Neural cell (in vitro differentiated cells): ENCODE results near the gene SPATA3. TPM values are rescaled to one million over a fixed set of nuclear protein-coding genes. Genes with fewer than 3 reads are reported as not detected.

ENCODE experiments used
- H2AFZ ChIP-seq: fragments of 200-600, 300-800 bp; sonication (generic), shearing (Covaris generic); 2 replicates; pipeline ENCODE4 v1.6.0; 2014; ENCODE audit warnings: low read depth, mild to moderate bottlenecking, antibody characterized with exemption, low read length, moderate library complexity
- H3F3A ChIP-seq: fragments of 200-600 bp; shearing (Covaris generic); 2 replicates; pipeline ENCODE4 v1.6.1; 2016; ENCODE audit warnings: mild to moderate bottlenecking, moderate library complexity, mixed read lengths, antibody characterized with exemption, low read length; ENCODE audit not compliant: insufficient read depth, poor library complexity, severe bottlenecking
- H3K27ac ChIP-seq: fragments of 200-600, 300-800 bp; sonication (generic), shearing (Covaris generic); 2 replicates; pipeline ENCODE4 v1.5.1; 2014; ENCODE audit warnings: mild to moderate bottlenecking, low read length, moderate library complexity
- H3K27me3 ChIP-seq: fragments of 300-800, 200-600 bp; sonication (generic), shearing (Covaris generic); 2 replicates; pipeline ENCODE4 v1.6.0; 2014; ENCODE audit warnings: mild to moderate bottlenecking, low read depth, low read length, moderate library complexity; ENCODE audit not compliant: insufficient read depth
- H3K36me3 ChIP-seq: fragments of 300-800, 200-600 bp; sonication (generic), shearing (Covaris generic); 2 replicates; pipeline ENCODE4 v1.5.1; 2014; ENCODE audit warnings: mild to moderate bottlenecking, antibody characterized with exemption, low read length, moderate library complexity; ENCODE audit not compliant: insufficient read depth
- H3K4me2 ChIP-seq: fragments of 300-800, 200-600 bp; sonication (generic), shearing (Covaris generic); 2 replicates; pipeline ENCODE4 v1.6.0; 2014; ENCODE audit warnings: mild to moderate bottlenecking, low read length
- H3K4me3 ChIP-seq: fragments of 300-800, 200-600 bp; sonication (generic), shearing (Covaris generic); 2 replicates; pipeline ENCODE4 v1.5.1; 2014; ENCODE audit warnings: mild to moderate bottlenecking, low read length, moderate library complexity
- H3K79me2 ChIP-seq: fragments of 200-600 bp; shearing (Covaris generic); replicated peaks from 2 replicates; pipeline ENCODE4 v1.6.0; 2014; ENCODE audit warnings: mild to moderate bottlenecking, low read length, moderate library complexity; ENCODE audit not compliant: insufficient read depth
- H3K9ac ChIP-seq: fragments of 300-800, 200-600 bp; sonication (generic), shearing (Covaris generic); 2 replicates; pipeline ENCODE4 v1.6.1; 2016; ENCODE audit warnings: mild to moderate bottlenecking, low read length, mixed read lengths
- H3K9me2 ChIP-seq: fragments of 200-600 bp; shearing (Covaris generic); 2 replicates; pipeline ENCODE4 v1.6.1; 2016; ENCODE audit warnings: mild to moderate bottlenecking, low read length, mixed read lengths; ENCODE audit not compliant: insufficient read depth
- H3K9me3 ChIP-seq: fragments of 200-600, 300-800 bp; sonication (generic), shearing (Covaris generic); 2 replicates; pipeline ENCODE4 v1.6.1; 2016; ENCODE audit warnings: mild to moderate bottlenecking, mixed run types, low read length, moderate library complexity, mixed read lengths
- H4K20me1 ChIP-seq: fragments of 200-600 bp; shearing (Covaris generic); 2 replicates; pipeline ENCODE4 v1.6.1; 2016; ENCODE audit warnings: mild to moderate bottlenecking, mixed run types; ENCODE audit not compliant: insufficient read depth
- CTCF ChIP-seq: fragments of 450-650 bp; IDR thresholded peaks from 2 replicates; pipeline ENCODE4 v1.5.1; 2014; ENCODE audit warnings: antibody characterized with exemption, mild to moderate bottlenecking, moderate library complexity; ENCODE audit not compliant: poor library complexity, severe bottlenecking
- EP300 ChIP-seq: fragments of 450-650 bp; conservative IDR thresholded peaks from 2 replicates; pipeline ENCODE4 v1.6.1; 2014; ENCODE audit warnings: antibody characterized with exemption, mild to moderate bottlenecking, moderate library complexity; ENCODE audit not compliant: poor library complexity, severe bottlenecking
- EZH2 ChIP-seq: fragments of 200-600, 300-800 bp; shearing (Covaris generic), sonication (generic); IDR thresholded peaks from 2 replicates; pipeline ENCODE4 v1.6.1; 2014; ENCODE audit warnings: antibody characterized with exemption, low read length, borderline replicate concordance, mild to moderate bottlenecking; ENCODE audit not compliant: insufficient read depth, poor library complexity, severe bottlenecking
- MXI1 ChIP-seq: fragments of 450-650 bp; conservative IDR thresholded peaks from 2 replicates; pipeline ENCODE4 v1.6.1; 2014; ENCODE audit warnings: antibody characterized with exemption, mild to moderate bottlenecking; ENCODE audit not compliant: poor library complexity, severe bottlenecking
- POLR2AphosphoS5 ChIP-seq: IDR thresholded peaks from 2 replicates; pipeline ENCODE4 v1.6.1; 2012
- RAD21 ChIP-seq: fragments of 450-650 bp; conservative IDR thresholded peaks from 2 replicates; pipeline ENCODE4 v1.6.1; 2014; ENCODE audit warnings: antibody characterized with exemption, mild to moderate bottlenecking, moderate library complexity
- REST ChIP-seq: IDR thresholded peaks from 2 replicates; pipeline ENCODE4 v1.6.1; 2012; ENCODE audit warnings: borderline replicate concordance
- SMC3 ChIP-seq: fragments of 450-650 bp; conservative IDR thresholded peaks from 2 replicates; pipeline ENCODE4 v1.6.1; 2014; ENCODE audit warnings: antibody characterized with exemption, mild to moderate bottlenecking, moderate library complexity; ENCODE audit not compliant: poor library complexity
- TAF1 ChIP-seq: IDR thresholded peaks from 2 replicates; pipeline ENCODE4 v1.6.1; 2012; ENCODE audit warnings: low read depth
- polyA plus RNA-seq: library from polyadenylated mRNA; depleted of rRNA; stranded (reverse); fragments of >200 nt; gene quantifications from 2 replicates; pipeline ENCODE4 v1.2.3, GENCODE V29; 2014

The SPATA3 gene
- polyA plus RNA-seq, 1 donor from 2014 or later, result not detected

- Histone ChIP-seq H3K4me2 (no peak overlapping the region), H4K20me1 (no peaks in the 10 kb centered on the region), H3K9me3 (no peaks in the 10 kb centered on the region), H3F3A (no peaks in the 10 kb centered on the region), H3K27me3 (peaks cover 22% of the 10 kb centered on the region), H3K36me3 (no peaks in the 10 kb centered on the region), H3K9me2 (no peaks in the 10 kb centered on the region), H2AFZ (no peak overlapping the region), H3K9ac (no peak overlapping the region), H3K27ac (no peak overlapping the region), H3K79me2 (no peaks in the 10 kb centered on the region), H3K4me3 (no peak overlapping the region)
- TF ChIP-seq POLR2AphosphoS5 (no peak), REST (no peak), RAD21 (no peak), SMC3 (no peak), EZH2 (no peak), MXI1 (no peak), TAF1 (no peak), CTCF (no peak), EP300 (no peak)
Observed at GRCh38 chr2:230958820-230959756, 36.8 kb upstream of the SPATA3 start.

DNA sequence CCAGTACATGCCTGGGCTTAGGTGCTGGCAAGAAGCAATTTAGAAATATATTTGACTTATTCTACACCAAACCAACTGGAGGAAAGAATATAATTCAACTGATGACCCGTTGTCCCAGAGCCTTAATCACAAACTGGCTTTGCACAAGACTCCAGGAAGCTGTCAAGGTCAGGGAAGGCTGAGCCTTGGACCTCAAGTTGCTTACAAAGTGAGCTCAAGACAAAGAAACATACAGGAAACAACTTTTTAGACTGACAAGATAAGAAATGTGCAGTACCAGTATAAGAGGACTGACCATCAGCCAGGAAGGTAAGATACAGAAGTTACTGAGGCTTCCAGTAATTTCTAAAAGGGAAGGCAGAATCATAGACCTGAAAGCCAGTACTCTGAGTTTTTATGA, 35.9 kb upstream of the SPATA3 start:
- H4K20me1 ChIP-seq, result no peaks in the 10 kb centered on the region
- H3K9me3 ChIP-seq, result no peaks in the 10 kb centered on the region

More for the DNA sequence above, 35.9 kb upstream of the SPATA3 start:
- Histone ChIP-seq H3K36me3 (no peaks in the 10 kb centered on the region), H3K9ac (no peak overlapping the region), H3K79me2 (no peaks in the 10 kb centered on the region), H2AFZ (no peak overlapping the region), H3K4me3 (no peak overlapping the region), H3K9me2 (no peaks in the 10 kb centered on the region), H3K27ac (no peak overlapping the region), H3F3A (no peaks in the 10 kb centered on the region), H3K27me3 (peaks cover 22% of the 10 kb centered on the region), H3K4me2 (no peak overlapping the region)
- TF ChIP-seq POLR2AphosphoS5 (no peak), CTCF (no peak), RAD21 (no peak), SMC3 (no peak), TAF1 (no peak), EP300 (no peak), REST (no peak), EZH2 (no peak)
